ENCODE results near the gene CNTN5. TPM values are rescaled to one million over a fixed set of nuclear protein-coding genes. Genes with fewer than 3 reads are reported as not detected.

The CNTN5 gene
- total RNA-seq, 2 experiments from 2014 or later, result not detected

DNA sequence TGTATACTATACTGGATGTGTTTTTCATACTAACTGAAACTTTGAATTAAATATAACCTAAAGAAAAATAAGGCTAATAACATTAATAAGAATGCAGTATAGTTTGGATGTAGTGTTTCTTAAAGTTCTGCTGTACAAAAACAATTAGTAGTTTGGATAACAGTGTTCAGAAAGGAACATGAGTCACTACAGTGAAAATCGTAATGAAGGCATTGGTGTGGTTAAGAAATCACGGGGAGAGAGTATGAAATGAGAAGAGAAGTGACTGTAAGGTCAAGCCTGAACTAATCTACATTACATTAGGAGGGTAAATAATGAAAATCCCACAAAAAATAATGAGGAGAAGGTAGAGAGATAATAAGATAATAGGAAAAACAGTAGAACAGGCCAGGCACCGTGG, 939.8 kb downstream of the CNTN5 start:
- no peaks in the 10 kb centered on the region for H3K27me3 Mint-ChIP-seq
- peaks cover 18% of the 10 kb centered on the region for H3K9me3 Mint-ChIP-seq
- ChIA-PET CTCF (no interaction called here), POLR2A (no interaction called here)
- ATAC-seq (no peak), DNase-seq (no peak)
- H3K27ac Mint-ChIP-seq, result no peak overlapping the region
- TF ChIP-seq, protein P1, sequence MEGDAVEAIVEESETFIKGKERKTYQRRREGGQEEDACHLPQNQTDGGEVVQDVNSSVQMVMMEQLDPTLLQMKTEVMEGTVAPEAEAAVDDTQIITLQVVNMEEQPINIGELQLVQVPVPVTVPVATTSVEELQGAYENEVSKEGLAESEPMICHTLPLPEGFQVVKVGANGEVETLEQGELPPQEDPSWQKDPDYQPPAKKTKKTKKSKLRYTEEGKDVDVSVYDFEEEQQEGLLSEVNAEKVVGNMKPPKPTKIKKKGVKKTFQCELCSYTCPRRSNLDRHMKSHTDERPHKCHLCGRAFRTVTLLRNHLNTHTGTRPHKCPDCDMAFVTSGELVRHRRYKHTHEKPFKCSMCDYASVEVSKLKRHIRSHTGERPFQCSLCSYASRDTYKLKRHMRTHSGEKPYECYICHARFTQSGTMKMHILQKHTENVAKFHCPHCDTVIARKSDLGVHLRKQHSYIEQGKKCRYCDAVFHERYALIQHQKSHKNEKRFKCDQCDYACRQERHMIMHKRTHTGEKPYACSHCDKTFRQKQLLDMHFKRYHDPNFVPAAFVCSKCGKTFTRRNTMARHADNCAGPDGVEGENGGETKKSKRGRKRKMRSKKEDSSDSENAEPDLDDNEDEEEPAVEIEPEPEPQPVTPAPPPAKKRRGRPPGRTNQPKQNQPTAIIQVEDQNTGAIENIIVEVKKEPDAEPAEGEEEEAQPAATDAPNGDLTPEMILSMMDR (IDR thresholded peaks at IDR 0.05), result no peak
- H3K36me3 Mint-ChIP-seq (ENCODE audit: low read depth), result no peaks in the 10 kb centered on the region
- H3K4me1 Mint-ChIP-seq (ENCODE audit: low read depth), result no peaks in the 10 kb centered on the region
- intact Hi-C loops (cut with micrococcal nuclease), result no loop called here
- H3K4me3 Mint-ChIP-seq, result no peak overlapping the region

DNA sequence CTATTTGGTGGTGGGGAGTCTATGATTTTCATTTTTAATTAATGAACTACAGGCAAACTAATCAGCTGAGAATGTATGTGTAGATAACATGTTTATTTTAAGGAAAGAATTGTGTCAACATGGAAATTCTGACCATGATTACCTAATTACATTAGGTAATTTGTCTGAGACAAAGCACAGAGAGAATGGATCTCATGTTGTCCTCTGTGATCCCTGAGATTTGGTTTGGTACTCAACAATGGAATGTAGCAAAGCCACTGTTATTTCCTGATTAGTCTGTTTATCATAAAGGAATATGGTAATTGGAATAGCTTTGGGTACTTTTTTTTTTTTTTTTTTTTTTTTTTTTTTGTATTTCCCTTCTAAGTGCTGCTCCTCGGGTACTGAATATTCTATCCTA, 947.6 kb downstream of the CNTN5 start:
- Mint-ChIP-seq H3K4me3 (no peak overlapping the region), H3K9me3 (peaks cover 16% of the 10 kb centered on the region), H3K4me1 (ENCODE audit: low read depth) (no peaks in the 10 kb centered on the region), H3K36me3 (ENCODE audit: low read depth) (no peaks in the 10 kb centered on the region), H3K27me3 (no peaks in the 10 kb centered on the region), H3K27ac (no peak overlapping the region)
- TF ChIP-seq, protein P1 (IDR thresholded peaks at IDR 0.05), result no peak
- DNase-seq (no peak), ATAC-seq (no peak)
- CTCF ChIA-PET, result no interaction called here
- POLR2A ChIA-PET, result no interaction called here
- intact Hi-C loops (cut with micrococcal nuclease), result no loop called here

DNA sequence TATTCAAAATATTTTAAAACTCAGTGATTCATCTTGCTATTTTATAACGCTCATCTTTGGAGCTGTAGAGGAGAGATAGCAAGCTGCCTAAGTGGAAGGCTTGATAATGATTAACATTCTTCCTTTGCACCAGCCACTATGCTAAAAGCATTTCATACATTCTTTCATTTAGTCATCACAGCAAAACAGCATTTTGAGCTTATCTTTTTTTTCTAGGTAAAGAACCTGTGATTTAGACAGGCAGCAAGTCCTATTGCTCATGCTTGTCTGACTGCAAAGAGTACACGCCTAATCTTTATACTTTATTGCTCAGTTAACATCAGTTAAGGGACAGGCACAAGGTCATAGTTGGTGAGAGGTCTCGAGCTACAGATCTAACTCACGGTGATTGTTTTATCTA, 953.2 kb downstream of the CNTN5 start:
- Mint-ChIP-seq H3K27me3 (no peaks in the 10 kb centered on the region), H3K27ac (no peak overlapping the region), H3K36me3 (ENCODE audit: low read depth) (no peaks in the 10 kb centered on the region), H3K4me1 (ENCODE audit: low read depth) (no peaks in the 10 kb centered on the region), H3K9me3 (peaks cover 5% of the 10 kb centered on the region), H3K4me3 (no peak overlapping the region)
- POLR2A ChIA-PET, result no interaction called here
- ATAC-seq (no peak), DNase-seq (no peak)
- TF ChIP-seq, protein P1 (IDR thresholded peaks at IDR 0.05), result no peak
- intact Hi-C loops (cut with micrococcal nuclease), result no loop called here
- CTCF ChIA-PET, result no interaction called here

DNA sequence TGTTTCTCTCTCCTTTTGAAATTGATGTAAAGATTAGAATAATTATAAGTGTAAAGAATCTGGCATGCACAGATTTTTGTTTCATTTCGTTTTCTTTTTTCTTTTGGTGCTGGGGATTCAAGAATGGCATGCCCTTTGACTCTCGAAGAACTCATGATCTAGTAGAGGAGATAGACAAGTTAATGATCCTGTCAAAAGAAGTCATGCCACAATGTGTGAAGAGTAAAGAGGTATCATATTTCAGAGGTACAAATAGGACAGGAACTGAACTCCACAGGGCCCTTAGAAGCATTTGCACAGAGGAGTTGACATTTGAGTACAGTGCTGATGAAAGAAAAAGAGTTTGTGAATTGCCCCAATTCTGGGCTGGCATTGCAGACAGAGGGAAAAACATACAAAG, 958.3 kb downstream of the CNTN5 start:
- TF ChIP-seq, protein P1 (IDR thresholded peaks at IDR 0.05), result no peak
- Mint-ChIP-seq H3K27ac (no peak overlapping the region), H3K4me3 (no peak overlapping the region), H3K36me3 (ENCODE audit: low read depth) (no peaks in the 10 kb centered on the region), H3K9me3 (peaks cover under 1% of the 10 kb centered on the region), H3K27me3 (no peaks in the 10 kb centered on the region), H3K4me1 (ENCODE audit: low read depth) (no peaks in the 10 kb centered on the region)
- no peak for ATAC-seq
- POLR2A ChIA-PET, result no interaction called here
- CTCF ChIA-PET, result no interaction called here
- no peak for DNase-seq
- intact Hi-C loops (cut with micrococcal nuclease), result no loop called here

DNA sequence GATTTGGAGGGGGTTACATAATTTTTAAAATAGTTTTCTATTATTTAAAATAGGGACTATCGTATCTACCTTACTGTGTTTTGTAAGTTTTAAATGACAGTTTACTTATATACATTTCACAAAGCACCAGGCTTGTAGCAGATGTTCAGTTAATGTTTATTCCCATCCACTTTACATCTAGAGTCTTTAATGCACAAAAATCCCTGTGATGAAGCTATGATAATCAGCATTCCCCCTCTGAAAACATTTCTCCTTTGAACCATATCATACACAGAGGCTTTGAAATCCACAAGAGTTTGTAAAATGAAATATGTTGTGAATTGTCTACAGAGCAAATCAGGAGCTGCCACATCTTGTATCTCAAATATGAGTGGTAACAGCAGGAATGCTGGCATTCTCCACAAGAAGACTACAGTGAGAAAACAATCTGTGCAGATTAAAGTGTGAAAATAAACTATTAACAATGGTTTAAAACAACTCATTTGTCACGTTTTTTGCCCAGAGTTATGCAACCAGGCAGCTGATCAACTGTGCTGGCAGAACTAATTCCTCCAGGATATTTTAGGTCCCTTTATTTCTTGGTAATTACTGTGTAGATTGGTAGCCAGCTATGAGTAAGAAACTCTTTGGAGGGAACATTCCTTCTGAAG, 967.2 kb downstream of the CNTN5 start:
- DNase-seq, result no peak
- no peaks in the 10 kb centered on the region for H3K27me3 Mint-ChIP-seq

More for the DNA sequence above, 967.2 kb downstream of the CNTN5 start:
- Mint-ChIP-seq H3K4me3 (no peak overlapping the region), H3K4me1 (ENCODE audit: low read depth) (no peaks in the 10 kb centered on the region), H3K27ac (no peak overlapping the region), H3K36me3 (ENCODE audit: low read depth) (no peaks in the 10 kb centered on the region), H3K9me3 (peaks cover 3% of the 10 kb centered on the region)
- ChIA-PET CTCF (interaction anchor here (0.5 kb wide), 1 partner anchor 76 kb away, joined by 3 read pairs; no protein-coding TSS in a partner anchor), POLR2A (no interaction called here)
- intact Hi-C loops (cut with micrococcal nuclease), result no loop called here
- no peak for ATAC-seq
- TF ChIP-seq, protein P1 (IDR thresholded peaks at IDR 0.05), result no peak

Data from activated CD8-positive, alpha-beta T cell treated with anti-CD3 and anti-CD28 coated beads for 36 hours (primary cell).